SH-SY5Y (cell line): ENCODE results near the gene ZNF8.

Source experiments
- GATA2 ChIP-seq: IDR thresholded peaks from 2 replicates; pipeline ENCODE4 v1.6.1; 2011; ENCODE audit warnings: mild to moderate bottlenecking, low read depth, low read length
- GATA3 ChIP-seq: IDR thresholded peaks from 2 replicates; pipeline ENCODE4 v1.6.1; 2011; ENCODE audit warnings: low read depth, mild to moderate bottlenecking, low read length, moderate library complexity

ZNF8 gene

GRCh38 chr19:58311345-58311865 is 32.6 kb downstream of the ZNF8 start:
- no peak for TF ChIP-seq GATA3
- no peak for TF ChIP-seq GATA2

- no peak for TF ChIP-seq GATA2
- TF ChIP-seq GATA3, result no peak
These were observed 36.8 kb downstream of the ZNF8 start for GRCh38 chr19:58315580-58315979.

- TF ChIP-seq GATA3 (no peak), GATA2 (no peak)
These were observed 38.8 kb downstream of the ZNF8 start for GRCh38 chr19:58317476-58318072.

- TF ChIP-seq GATA3 (no peak), GATA2 (no peak)
These were observed 39.5 kb downstream of the ZNF8 start for GRCh38 chr19:58318297-58318696.

- TF ChIP-seq GATA2 (no peak), GATA3 (no peak)
These were observed 40.5 kb downstream of the ZNF8 start for GRCh38 chr19:58319241-58319640.

- TF ChIP-seq GATA3 (no peak), GATA2 (no peak)
These were observed 46.7 kb downstream of the ZNF8 start for GRCh38 chr19:58325311-58326022.

GRCh38 chr19:58326501-58326913 is 47.8 kb downstream of the ZNF8 start:
- TF ChIP-seq GATA2 (no peak), GATA3 (no peak)

GRCh38 chr19:58326914-58327726 is 48.4 kb downstream of the ZNF8 start, which contains the start of gene ZSCAN22:
Gene ZSCAN22, plus strand, starts transcription at chr19:58326994. Its CDS starts 7,809 bp downstream, at chr19:58334803.
- TF ChIP-seq GATA2 (no peak), GATA3 (no peak)

- TF ChIP-seq GATA2 (no peak), GATA3 (no peak)
These were observed 50.2 kb downstream of the ZNF8 start for GRCh38 chr19:58328999-58329398.

GRCh38 chr19:58330458-58330857 is 51.7 kb downstream of the ZNF8 start:
- TF ChIP-seq GATA2 (no peak), GATA3 (no peak)

- TF ChIP-seq GATA2, result no peak
These were observed 53.9 kb downstream of the ZNF8 start for GRCh38 chr19:58332697-58333096.

- TF ChIP-seq GATA2 (no peak), GATA3 (no peak)
These were observed 56.0 kb downstream of the ZNF8 start for GRCh38 chr19:58334691-58335249.

- no peak for TF ChIP-seq GATA2
- no peak for TF ChIP-seq GATA3
These were observed 56.9 kb downstream of the ZNF8 start for GRCh38 chr19:58335630-58336029.

GRCh38 chr19:58336216-58336615 is 57.5 kb downstream of the ZNF8 start:
- no peak for TF ChIP-seq GATA2
- no peak for TF ChIP-seq GATA3

- TF ChIP-seq GATA2, result no peak
These were observed 58.1 kb downstream of the ZNF8 start for GRCh38 chr19:58336820-58337219.
